IMR-90 (cell line): Measurements from ENCODE around the gene MOV10. TPM values are rescaled to one million over a fixed set of nuclear protein-coding genes. Genes with fewer than 3 reads are reported as not detected.

ENCODE experiments used
- ATAC-seq: fragments of 200-7000 bp; cut with Tn5 transposase; 2 replicates; pipeline ENCODE4 v1.9.1; 2020; ENCODE audit warnings: low read depth, mild to moderate bottlenecking, moderate library complexity
- BruUV-seq: library from RNA; stranded (reverse); fragments of 400-500 nt; replicated peaks from 2 replicates; lab custom pipeline; 2021; lab: Mats Ljungman, UMichigan
- CTCF ChIA-PET: fragments of 300-600 bp; formaldehyde crosslinking; extraction: SDS; loops from one replicate; lab custom pipeline; 2021; ENCODE audit warnings: antibody characterized with exemption; lab: Yijun Ruan, JAX
- POLR2A ChIA-PET: fragments of 300-600 bp; sonication (Branson Sonifier 250); formaldehyde crosslinking; loops from one replicate; lab custom pipeline; 2022; ENCODE audit warnings: antibody characterized with exemption; ENCODE audit not compliant: unreplicated experiment; lab: Charles Lee
- DNase-seq: peaks from one replicate; pipeline ENCODE4 v3.0.0; 2013
- H2AFZ ChIP-seq: replicated peaks from 2 replicates; pipeline ENCODE3; 2013; ENCODE audit warnings: low read length, mild to moderate bottlenecking; ENCODE audit not compliant: poor library complexity
- H2AK5ac ChIP-seq: 2 replicates; pipeline ENCODE4 v1.6.1; 2013; ENCODE audit warnings: low read depth, low read length, inconsistent platforms
- H2AK9ac ChIP-seq: replicated peaks from 2 replicates; pipeline ENCODE3; 2013; ENCODE audit warnings: mild to moderate bottlenecking, low read depth, low read length, moderate library complexity; ENCODE audit not compliant: poor library complexity
- H2BK120ac ChIP-seq: 2 replicates; pipeline ENCODE4 v1.6.1; 2013; ENCODE audit warnings: low read depth, low read length, inconsistent platforms
- H2BK15ac ChIP-seq: 3 replicates; pipeline ENCODE4 v1.6.1; 2013; ENCODE audit warnings: low read depth, low read length, inconsistent platforms
- H2BK20ac ChIP-seq: 2 replicates; pipeline ENCODE4 v1.6.1; 2013; ENCODE audit warnings: low read depth, mild to moderate bottlenecking, inconsistent platforms, low read length, moderate library complexity
- H2BK5ac ChIP-seq: 2 replicates; pipeline ENCODE4 v1.6.1; 2013; ENCODE audit warnings: mild to moderate bottlenecking, low read depth, low read length, inconsistent platforms; ENCODE audit not compliant: poor library complexity, severe bottlenecking
- H3K14ac ChIP-seq: replicated peaks from 2 replicates; pipeline ENCODE4 v1.6.1; 2013; ENCODE audit warnings: low read depth, low read length, inconsistent platforms
- H3K18ac ChIP-seq: 2 replicates; pipeline ENCODE4 v1.6.1; 2013; ENCODE audit warnings: low read depth, low read length, control low read depth
- H3K23ac ChIP-seq: 2 replicates; pipeline ENCODE4 v1.6.1; 2013; ENCODE audit warnings: low read depth, low read length, inconsistent platforms
- H3K27ac ChIP-seq: 2 replicates; pipeline ENCODE4 v1.5.1; 2013; ENCODE audit warnings: mild to moderate bottlenecking, control low read depth, low read length; ENCODE audit not compliant: insufficient read depth
- H3K27me3 ChIP-seq: 2 replicates; pipeline ENCODE4 v1.6.1; 2013; ENCODE audit warnings: low read length; ENCODE audit not compliant: control insufficient read depth, insufficient read depth
- H3K36me3 ChIP-seq: 2 replicates; pipeline ENCODE4 v1.6.1; 2013; ENCODE audit warnings: low read length, mixed read lengths; ENCODE audit not compliant: control insufficient read depth, insufficient read depth
- H3K4ac ChIP-seq: 2 replicates; pipeline ENCODE4 v1.6.1; 2013; ENCODE audit warnings: low read depth, low read length, inconsistent platforms
- H3K4me1 ChIP-seq: 2 replicates; pipeline ENCODE4 v1.6.1; 2013; ENCODE audit warnings: low read length, mixed read lengths; ENCODE audit not compliant: control insufficient read depth, insufficient read depth
- H3K4me2 ChIP-seq: 2 replicates; pipeline ENCODE4 v1.6.1; 2013; ENCODE audit warnings: low read depth, mild to moderate bottlenecking, control low read depth, low read length, moderate library complexity
- H3K4me3 ChIP-seq: 2 replicates; pipeline ENCODE4 v1.5.1; 2013; ENCODE audit warnings: low read depth, mild to moderate bottlenecking, control low read depth, low read length, moderate library complexity; ENCODE audit not compliant: insufficient read depth
- H3K56ac ChIP-seq: 2 replicates; pipeline ENCODE4 v1.6.1; 2013; ENCODE audit warnings: low read length, inconsistent platforms; ENCODE audit not compliant: insufficient read depth; ENCODE audit errors: extremely low read depth
- H3K79me1 ChIP-seq, 2 experiments: 2 replicates each; pipeline ENCODE4 v1.6.1; 2013; ENCODE audit warnings: low read length in 2 of 2, inconsistent platforms in 1 of 2, low read depth in 1 of 2
- H3K9ac ChIP-seq: 2 replicates; pipeline ENCODE4 v1.6.1; 2013; ENCODE audit warnings: low read depth, low read length, control low read depth
- H3K9me1 ChIP-seq: 2 replicates; pipeline ENCODE4 v1.6.1; 2013; ENCODE audit warnings: low read length, inconsistent platforms; ENCODE audit not compliant: insufficient read depth
- H3K9me3 ChIP-seq: 2 replicates; pipeline ENCODE4 v1.6.1; 2013; ENCODE audit warnings: low read length; ENCODE audit not compliant: control insufficient read depth, insufficient read depth
- H4K20me1 ChIP-seq: 2 replicates; pipeline ENCODE4 v1.6.1; 2013; ENCODE audit warnings: low read length, inconsistent platforms; ENCODE audit not compliant: insufficient read depth
- H4K5ac ChIP-seq: 2 replicates; pipeline ENCODE4 v1.6.1; 2013; ENCODE audit warnings: mild to moderate bottlenecking, low read depth, low read length, control low read depth
- H4K8ac ChIP-seq, 2 experiments: 2 replicates each; pipeline ENCODE4 v1.6.1; 2013; ENCODE audit warnings: low read depth in 2 of 2, low read length in 2 of 2, control low read depth in 1 of 2, inconsistent platforms in 1 of 2
- H4K91ac ChIP-seq: 2 replicates; pipeline ENCODE4 v1.6.1; 2013; ENCODE audit warnings: low read depth, low read length, inconsistent platforms; ENCODE audit not compliant: insufficient read depth
- CEBPB ChIP-seq: IDR thresholded peaks from 2 replicates; pipeline ENCODE4 v1.6.1; 2012; ENCODE audit warnings: low read depth, low read length, improper control_type of control experiment
- FOS ChIP-seq: fragments of 150-350 bp; IDR thresholded peaks from 2 replicates; pipeline ENCODE4 v1.6.1; 2016; ENCODE audit warnings: low read depth, low read length
- NFE2L2 ChIP-seq: fragments of 150-350 bp; IDR thresholded peaks from 2 replicates; pipeline ENCODE4 v1.6.1; 2016; ENCODE audit warnings: low read depth, mild to moderate bottlenecking, low read length
- POLR2A ChIP-seq: IDR thresholded peaks from 2 replicates; pipeline ENCODE4 v1.6.1; 2012; ENCODE audit warnings: mild to moderate bottlenecking, low read depth, low read length
- RAD21 ChIP-seq: IDR thresholded peaks from 2 replicates; pipeline ENCODE4 v1.6.1; 2012; ENCODE audit warnings: low read length, improper control_type of control experiment
- RCOR1 ChIP-seq: IDR thresholded peaks from 2 replicates; pipeline ENCODE4 v1.6.1; 2012; ENCODE audit warnings: mild to moderate bottlenecking, low read length, improper control_type of control experiment; ENCODE audit not compliant: insufficient replicate concordance
- USF2 ChIP-seq: fragments of 150-350 bp; IDR thresholded peaks from 2 replicates; pipeline ENCODE4 v1.6.1; 2017; ENCODE audit warnings: mild to moderate bottlenecking, antibody characterized with exemption, low read length, low read depth
- WGBS, 2 experiments: methylation state at CpG; one replicate each; pipeline versions ENCODE4 v1.1.5 to v1.1.7; 2013; ENCODE audit warnings: missing lambda C conversion rate in 2 of 2; ENCODE audit not compliant: insufficient read length in 1 of 2; ENCODE audit errors: extremely low coverage in 2 of 2; 5-methylcytosine and 5-hydroxymethylcytosine counted together
- dilution Hi-C: fragments of 300-500 bp; cut with HindIII; formaldehyde crosslinking; loops from one replicate; pipeline ENCODE4 v1.14.3; 2018; ENCODE audit warnings: low sequenced_read_pairs; ENCODE audit not compliant: unreplicated experiment
- in situ Hi-C: fragments of 300-500 bp; cut with MboI; formaldehyde crosslinking; loops from 3 replicates; pipeline ENCODE4 v1.14.3; 2019; ENCODE audit warnings: low sequenced_read_pairs, inconsistent platforms, mixed read lengths
- intact Hi-C: fragments of 100-400 bp; cut with micrococcal nuclease; formaldehyde crosslinking; loops from 2 replicates; pipeline ENCODE4 v1.10.0; 2022
- polyA plus RNA-seq, 3 experiments: library from polyadenylated mRNA; depleted of rRNA; stranded (reverse); fragments of >200 nt; gene quantifications; 2 replicates each; pipeline ENCODE4 v1.2.3, GENCODE V29; 2012; ENCODE audit warnings: low replicate concordance in 1 of 3
- total RNA-seq: library from RNA; depleted of rRNA; stranded (reverse); fragments of >200 nt; gene quantifications from 2 replicates; pipeline ENCODE4 v1.2.3, GENCODE V29; 2012

The MOV10 gene
- total and polyA plus RNA-seq, 2 of the 4 experiments (the other 2 are of a cell fraction), result 36.7 to 103 TPM

- Histone ChIP-seq H4K5ac (no peak overlapping the region), H3K56ac (no peak overlapping the region), H2BK5ac (no peak overlapping the region), H2BK120ac (no peak overlapping the region), H3K9me1 (peaks cover 3% of the 10 kb centered on the region; the same call in 1 of the 2 replicates), H2BK20ac (no peak overlapping the region), H4K91ac (no peak overlapping the region), H3K27me3 (peaks cover 4% of the 10 kb centered on the region; the same call in 1 of the 2 replicates), H3K27ac (no peak overlapping the region), H2BK15ac (no peak overlapping the region), H4K20me1 (no peaks in the 10 kb centered on the region), H2AK9ac (no peak overlapping the region), H3K79me1 (peaks cover under 1 to 3% of the 10 kb centered on the region in 2 experiments; a peak in 1 of 4 replicates), H3K23ac (no peak overlapping the region), H2AK5ac (no peak overlapping the region), H3K4me3 (no peak overlapping the region), H3K9me3 (no peaks in the 10 kb centered on the region), H2AFZ (no peak overlapping the region), H3K4me1 (no peaks in the 10 kb centered on the region), H3K36me3 (no peaks in the 10 kb centered on the region), H3K14ac (no peak overlapping the region), H4K8ac (no peak overlapping the region), H3K18ac (no peak overlapping the region), H3K9ac (no peak overlapping the region), H3K4me2 (no peak overlapping the region), H3K4ac (no peak overlapping the region)
- ATAC-seq, result no peak
- WGBS, 2 experiments, result 80% methylated on average over 1 of the region's 9 CpGs; no CpG with 5 or more reads in 1 of the 2 experiments
- DNase-seq, result no peak
- dilution Hi-C loops (no loop called here), in situ Hi-C loops (loop anchor here (10.0 to 25.0 kb wide), 2 partner anchors 242 to 975 kb away; partner anchors contain the start of gene SLC16A1), intact Hi-C loops (loop anchor here (10.0 kb wide), 1 partner anchor 242 kb away; the partner anchor contains the start of gene SLC16A1)
- ChIA-PET POLR2A (no interaction called here), CTCF (no interaction called here)
- TF ChIP-seq RAD21, result no peak
- TF ChIP-seq CEBPB, result no peak
- no peak for TF ChIP-seq FOS
- TF ChIP-seq NFE2L2, result no peak
- no peak for TF ChIP-seq USF2
- no peak for TF ChIP-seq RCOR1
- TF ChIP-seq POLR2A, result no peak
- BruUV-seq, result no TSS peak
Measured at GRCh38 chr1:112712701-112713128, 38.3 kb downstream of the MOV10 start.
